GM23248 (cell line): ENCODE results near the gene RIC3.

Experiments
- EZH2 ChIP-seq: fragments of 200-600 bp; sonication (generic); IDR thresholded peaks from 2 replicates; pipeline ENCODE4 v1.6.1; 2018; ENCODE audit warnings: antibody characterized with exemption, mild to moderate bottlenecking; ENCODE audit not compliant: insufficient read depth, poor library complexity, severe bottlenecking
- EZH2phosphoT487 ChIP-seq: fragments of 200-600 bp; sonication (generic); IDR thresholded peaks from 2 replicates; pipeline ENCODE4 v1.6.1; 2018; ENCODE audit warnings: antibody characterized with exemption, moderate library complexity, mild to moderate bottlenecking, low read depth; ENCODE audit not compliant: insufficient read depth

DNA sequence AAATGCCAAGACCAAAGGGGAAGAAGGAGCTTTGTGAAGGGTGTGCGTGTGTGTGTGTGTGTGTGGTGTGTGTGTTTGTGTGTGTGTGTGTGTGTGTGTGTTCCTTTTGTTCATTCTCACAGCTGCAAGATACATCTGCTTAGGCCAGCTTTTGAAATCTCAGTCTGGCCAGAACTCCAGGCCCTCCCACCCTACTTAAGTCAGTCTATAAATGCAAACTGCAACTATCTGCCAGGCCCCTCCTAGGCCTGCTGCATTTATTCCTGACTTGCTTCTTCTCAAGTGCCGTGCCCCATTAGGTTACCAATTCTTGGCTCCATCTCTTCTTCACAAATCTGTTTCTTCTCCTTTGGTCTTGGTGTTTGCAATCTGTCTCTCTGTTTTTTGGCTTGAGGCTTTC, 21.6 kb upstream of the RIC3 start:
- TF ChIP-seq EZH2 (no peak), EZH2phosphoT487 (no peak)
